Transverse colon (tissue), 4 donors: ENCODE results near the gene APBB2.

Source experiments
- CTCF ChIP-seq, 5 experiments: fragments of 200-600 bp in 3 of 5; fragments of 450-650 bp in 2 of 5; sonication (generic) in 3 of 5; IDR thresholded peaks; 1 replicate in 2 of 5; 2 replicates in 3 of 5; pipeline ENCODE4 v1.5.1; 2016 to 2017; ENCODE audit warnings: antibody characterized with exemption in 5 of 5, inconsistent platforms in 3 of 5, mild to moderate bottlenecking in 2 of 5, moderate library complexity in 1 of 5
- POLR2AphosphoS5 ChIP-seq, 3 donors: sonication (generic); formaldehyde crosslinking; IDR thresholded peaks; one replicate each; pipeline ENCODE4 v1.6.1; 2016; ENCODE audit warnings: antibody characterized with exemption in 3 of 3

- TF ChIP-seq POLR2AphosphoS5 (IDR thresholded peaks at IDR 0.05) (no peak), CTCF (IDR thresholded peaks at IDR 0.05) (no peak)
Measured at GRCh38 chr4:41179498-41180195, 34.7 kb downstream of the APBB2 start.
